ENCODE data around the gene ZC3H10.

DNA sequence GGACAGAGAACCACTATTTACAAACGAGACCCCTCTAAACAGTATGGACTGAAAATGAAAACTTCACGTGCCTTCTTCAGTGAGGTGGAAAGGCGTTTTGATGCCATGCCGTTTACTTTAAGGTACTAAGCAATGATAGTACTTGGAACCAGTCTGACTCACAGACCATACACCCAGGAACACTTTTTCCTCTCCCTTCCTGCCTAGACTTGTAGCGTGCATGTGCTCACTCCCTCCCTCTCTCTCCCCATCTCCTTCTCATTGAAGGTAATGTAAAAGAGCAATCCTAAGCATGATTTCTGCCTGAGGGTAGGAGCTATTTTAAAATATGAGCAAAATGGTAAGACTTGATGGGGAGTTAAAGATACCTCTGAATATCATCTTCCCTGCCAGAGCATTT, 7.5 kb upstream of the ZC3H10 start:
- TF ChIP-seq, protein P1, sequence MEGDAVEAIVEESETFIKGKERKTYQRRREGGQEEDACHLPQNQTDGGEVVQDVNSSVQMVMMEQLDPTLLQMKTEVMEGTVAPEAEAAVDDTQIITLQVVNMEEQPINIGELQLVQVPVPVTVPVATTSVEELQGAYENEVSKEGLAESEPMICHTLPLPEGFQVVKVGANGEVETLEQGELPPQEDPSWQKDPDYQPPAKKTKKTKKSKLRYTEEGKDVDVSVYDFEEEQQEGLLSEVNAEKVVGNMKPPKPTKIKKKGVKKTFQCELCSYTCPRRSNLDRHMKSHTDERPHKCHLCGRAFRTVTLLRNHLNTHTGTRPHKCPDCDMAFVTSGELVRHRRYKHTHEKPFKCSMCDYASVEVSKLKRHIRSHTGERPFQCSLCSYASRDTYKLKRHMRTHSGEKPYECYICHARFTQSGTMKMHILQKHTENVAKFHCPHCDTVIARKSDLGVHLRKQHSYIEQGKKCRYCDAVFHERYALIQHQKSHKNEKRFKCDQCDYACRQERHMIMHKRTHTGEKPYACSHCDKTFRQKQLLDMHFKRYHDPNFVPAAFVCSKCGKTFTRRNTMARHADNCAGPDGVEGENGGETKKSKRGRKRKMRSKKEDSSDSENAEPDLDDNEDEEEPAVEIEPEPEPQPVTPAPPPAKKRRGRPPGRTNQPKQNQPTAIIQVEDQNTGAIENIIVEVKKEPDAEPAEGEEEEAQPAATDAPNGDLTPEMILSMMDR (IDR thresholded peaks at IDR 0.05): no peak
- no peak for TF ChIP-seq POLR2AphosphoS5 (IDR thresholded peaks at IDR 0.05)
- TF ChIP-seq POLR2A (IDR thresholded peaks at IDR 0.05): no peak

Measured in transverse colon (tissue), 4 donors.